ENCODE data around the gene LNX1. TPM values are rescaled to one million over a fixed set of nuclear protein-coding genes. Genes with fewer than 3 reads are reported as not detected.

LNX1 gene
- total RNA-seq, 1 experiment from 2014 or later = 1.7 TPM

- no CpG with 5 or more reads among the region's 1 CpG for WGBS (ENCODE audit: extremely low coverage, insufficient read length, low lambda C conversion rate)
- Histone ChIP-seq H3K18ac (ENCODE audit: insufficient read length, low read depth, low read length) (no peak overlapping the region), H2BK5ac (ENCODE audit: insufficient read length, low read length) (no peak overlapping the region), H3K79me2 (ENCODE audit: insufficient read depth, low read length) (no peaks in the 10 kb centered on the region), H3K23me2 (ENCODE audit: insufficient read length, low read depth, low read length, poor library complexity, severe bottlenecking) (no peaks in the 10 kb centered on the region), H3K27ac (ENCODE audit: insufficient read length, low read depth, low read length) (no peak overlapping the region), H4K8ac (replicated peaks; ENCODE audit: insufficient read length, low read depth, low read length) (no peak overlapping the region), H4K20me1 (ENCODE audit: control insufficient read depth, insufficient read depth, insufficient read length) (no peaks in the 10 kb centered on the region), H2AK5ac (ENCODE audit: insufficient read length, low read length) (no peak overlapping the region), H3K27me3 (ENCODE audit: insufficient read depth, low read length) (no peaks in the 10 kb centered on the region), H3K79me1 (ENCODE audit: insufficient read depth, low read depth, low read length, poor library complexity, severe bottlenecking) (no peaks in the 10 kb centered on the region), H3K9me3 (ENCODE audit: control insufficient read depth, low read depth, low read length) (no peaks in the 10 kb centered on the region), H2AFZ (ENCODE audit: low read length) (no peak overlapping the region), H2BK15ac (ENCODE audit: low read depth, low read length) (no peak overlapping the region), H4K5ac (ENCODE audit: insufficient read length, low read depth, low read length) (no peak overlapping the region), H4K91ac (ENCODE audit: insufficient read length, low read depth, low read length) (no peak overlapping the region), H3K4me1 (ENCODE audit: insufficient read depth, low read length) (0 out of 2 replicates have a peak, but pooled peaks cover 2% of the 10 kb centered on the region), H2BK12ac (ENCODE audit: insufficient read length, low read depth, low read length) (no peak overlapping the region), H3K9ac (ENCODE audit: extremely low read depth, insufficient read length, low read length) (no peak overlapping the region), H3K14ac (ENCODE audit: insufficient read depth, low read length) (no peak overlapping the region), H3K23ac (ENCODE audit: insufficient read length, low read depth, low read length) (no peak overlapping the region), H2BK120ac (ENCODE audit: low read depth, low read length, poor library complexity, severe bottlenecking) (no peak overlapping the region), H3K4me2 (ENCODE audit: insufficient read depth, insufficient read length, low read length) (no peak overlapping the region), H3K4ac (ENCODE audit: low read depth, low read length) (no peak overlapping the region), H3K56ac (ENCODE audit: insufficient read length, low read depth, low read length) (no peak overlapping the region), H3T11ph (ENCODE audit: low read length) (no peak overlapping the region), H2BK20ac (ENCODE audit: low read depth, low read length, poor library complexity, severe bottlenecking) (no peak overlapping the region)
- Mint-ChIP-seq H3K27ac (no peak overlapping the region), H3K36me3 (ENCODE audit: insufficient read depth in 1 of 3, low read depth in 3 of 3) (no peaks in the 10 kb centered on the region), H3K4me1 (peaks cover 7 to 8% of the 10 kb centered on the region in 2 experiments; a peak in 3 of 4 replicates), H3K4me3 (no peak overlapping the region), H3K27me3 (ENCODE audit: low read depth) (no peaks in the 10 kb centered on the region), H3K9me3 (peaks cover 1 to 2% of the 10 kb centered on the region in 2 experiments; a peak in 4 of 5 replicates)
- TF ChIP-seq CTCF (conservative IDR thresholded peaks at IDR 0.05) = no peak
- no peak for DNase-seq
Measured at GRCh38 chr4:53618321-53618720, 27.0 kb upstream of the LNX1 start.
